Right kidney (tissue), 1 donor: ENCODE data around the gene PHACTR3.

Source experiments
- DNase-seq: peaks from one replicate; pipeline ENCODE4 v3.0.0-alpha.2; 2016

PHACTR3 gene

DNA sequence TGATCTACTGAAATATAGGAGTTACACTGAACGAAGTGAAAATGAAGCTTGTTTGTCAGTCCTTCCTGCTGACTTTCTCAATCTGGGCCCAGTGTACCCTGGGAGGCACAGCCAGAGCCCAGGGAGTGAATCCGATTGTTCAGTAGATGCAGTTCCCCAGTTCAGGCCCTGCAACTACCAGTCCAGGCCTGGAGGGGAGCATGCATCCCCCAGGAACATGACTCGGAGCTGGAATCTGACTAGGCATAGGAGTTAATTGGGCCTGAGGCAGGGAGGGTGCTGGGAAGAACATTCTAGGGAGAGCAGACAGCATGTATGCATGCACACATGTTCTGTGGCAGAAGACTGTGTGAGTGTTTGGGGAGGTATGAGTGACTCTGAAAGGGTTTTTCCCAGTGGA is 42.1 kb downstream of the PHACTR3 start:
- no peak for DNase-seq

DNA sequence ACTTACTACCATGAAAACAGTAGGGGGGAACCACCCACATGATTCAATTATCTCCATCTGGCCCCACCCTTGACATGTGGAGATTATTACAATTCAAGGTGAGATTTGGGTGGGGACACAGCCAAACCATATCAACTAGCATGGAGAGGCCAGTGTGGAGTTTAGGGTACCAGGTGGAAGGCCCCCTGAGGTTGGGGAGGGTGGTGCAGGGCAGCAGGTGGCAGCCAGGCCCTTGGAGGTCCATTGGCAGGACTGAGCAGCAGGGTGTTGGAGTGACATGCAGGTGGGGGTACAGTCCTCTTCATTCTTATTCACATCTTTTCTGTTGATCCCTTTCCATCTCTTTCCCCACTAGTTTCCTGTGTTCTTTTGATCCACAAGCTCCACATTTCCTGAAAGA is 42.9 kb downstream of the PHACTR3 start:
- no peak for DNase-seq

DNA sequence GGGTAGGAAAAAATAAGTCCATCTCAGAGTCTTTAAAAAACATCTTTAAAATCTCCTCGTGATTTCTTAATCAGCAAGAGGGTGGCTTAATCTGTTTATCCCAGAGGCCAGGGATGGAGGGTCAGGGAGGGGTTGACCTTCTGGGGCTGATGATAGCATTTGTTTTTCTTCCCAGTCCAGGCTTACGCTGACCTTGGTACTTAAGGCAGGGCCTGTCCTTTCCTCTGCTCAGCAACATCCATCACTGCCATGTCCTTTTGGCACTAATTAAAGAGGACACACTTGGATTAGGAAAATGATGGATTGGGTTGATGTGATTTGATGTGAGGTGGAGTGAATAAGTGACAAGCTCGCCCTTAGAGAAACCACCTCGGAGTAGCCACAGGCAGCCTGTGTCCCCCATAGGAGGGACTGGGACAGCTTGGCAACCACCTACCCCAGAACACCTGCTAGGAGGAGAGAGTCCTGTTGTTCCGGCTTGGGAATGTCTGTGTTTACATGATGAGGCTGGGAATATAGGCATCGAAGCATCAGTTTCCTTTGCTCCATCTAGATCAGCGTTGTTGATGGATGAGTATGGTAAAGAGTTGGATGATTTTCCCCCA is 44.2 kb downstream of the PHACTR3 start:
- DNase-seq, result no peak

DNA sequence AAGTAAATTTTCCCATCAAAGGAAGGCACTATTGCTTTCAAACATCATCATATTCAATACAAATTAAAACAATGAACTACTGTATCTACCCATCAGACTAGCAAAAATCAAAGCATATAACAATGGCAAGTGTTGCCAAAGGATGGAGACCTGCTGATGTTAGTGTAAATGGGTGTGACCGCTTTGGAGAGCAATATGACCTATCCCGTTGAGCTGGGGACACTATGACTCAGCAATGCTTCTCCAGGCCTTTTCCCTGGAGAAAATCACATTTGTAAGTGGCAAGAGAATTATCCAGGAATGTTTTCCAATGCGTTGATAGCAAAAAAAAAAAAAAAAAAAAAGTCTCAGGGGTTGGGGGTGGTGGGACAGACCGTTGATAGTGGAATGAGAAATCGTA is 46.1 kb downstream of the PHACTR3 start:
- DNase-seq, result no peak

DNA sequence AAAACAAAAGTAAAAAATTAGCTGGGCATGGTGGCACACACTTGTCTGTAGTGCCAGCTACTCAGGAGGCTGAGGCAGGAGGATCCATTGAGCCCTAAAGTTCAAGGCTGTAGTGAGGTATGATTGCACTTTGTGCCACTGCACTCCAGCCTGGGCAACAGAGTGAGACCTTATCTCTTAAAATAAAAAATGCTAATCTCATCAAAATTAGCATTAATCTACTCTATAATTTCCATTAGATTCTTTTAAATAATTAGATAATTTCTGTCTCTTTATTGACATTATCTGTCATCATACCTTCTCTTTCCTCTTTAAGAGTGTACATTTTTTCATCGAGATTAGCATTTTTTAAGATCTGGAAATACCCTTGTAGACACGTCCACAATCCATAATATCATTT is 48.0 kb downstream of the PHACTR3 start:
- no peak for DNase-seq

DNA sequence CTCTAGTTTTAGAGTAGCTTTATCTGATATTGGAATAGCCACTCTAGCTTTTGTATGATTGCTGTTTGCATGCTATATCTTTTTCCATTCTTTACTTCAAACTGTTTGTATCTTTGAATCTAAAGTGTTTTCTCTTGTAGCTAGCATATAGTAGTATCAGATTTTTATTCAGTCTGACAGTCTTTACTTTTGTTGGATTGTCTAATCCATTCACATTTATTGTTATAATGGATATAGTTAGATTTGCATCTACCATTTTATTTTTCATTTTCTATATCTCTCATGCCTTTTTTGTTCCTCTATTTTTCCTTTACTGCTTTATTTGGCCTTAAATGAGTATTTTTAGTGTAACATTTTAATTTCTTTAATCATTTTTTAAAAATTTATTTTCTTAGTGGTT is 52.1 kb downstream of the PHACTR3 start:
- DNase-seq, result no peak

DNA sequence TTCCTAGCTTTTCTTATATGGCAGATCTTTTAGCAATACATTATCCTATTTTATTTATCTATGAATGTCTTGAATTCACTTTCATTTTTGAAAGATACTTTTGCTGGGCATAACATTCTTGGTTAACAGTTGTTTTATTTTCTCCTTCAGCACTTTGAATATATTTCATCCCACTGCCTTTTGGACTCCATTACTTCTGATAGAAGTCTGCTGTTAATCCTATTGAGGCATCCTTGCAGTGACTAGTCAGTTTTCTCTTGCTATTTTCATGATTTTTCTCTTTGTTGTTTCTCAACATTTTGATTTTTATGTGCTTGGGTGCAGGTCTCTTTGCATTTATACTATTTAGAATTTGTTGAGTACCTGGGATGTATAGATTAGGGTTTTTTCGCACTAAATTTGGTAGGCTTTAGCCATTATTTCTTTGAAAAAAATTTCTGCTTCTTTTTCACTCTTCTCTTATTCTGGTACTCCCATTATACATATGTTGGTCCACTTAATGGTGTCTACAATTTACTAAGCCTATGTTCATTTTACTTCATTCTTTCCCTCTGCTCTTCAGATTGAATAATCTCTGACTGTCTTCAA is 53.2 kb downstream of the PHACTR3 start:
- DNase-seq, result no peak

DNA sequence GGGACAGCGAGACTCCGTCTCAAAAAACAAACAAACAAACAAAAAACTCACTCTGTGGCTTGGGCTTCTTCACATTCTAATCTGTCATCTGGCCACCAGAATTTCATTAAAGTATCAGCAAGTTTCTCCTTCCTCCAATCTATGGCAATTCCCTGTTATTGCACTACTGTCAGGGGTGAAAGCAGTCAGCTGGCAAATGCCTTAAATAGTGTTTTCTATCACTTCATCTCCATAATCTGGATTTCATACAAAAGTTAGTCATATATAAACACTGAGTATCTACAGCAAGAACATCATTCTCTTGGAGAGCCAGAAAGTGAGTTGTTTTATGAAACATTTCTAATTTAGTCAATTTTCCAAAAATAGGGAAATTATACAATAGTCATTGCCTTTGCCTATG is 56.1 kb downstream of the PHACTR3 start:
- no peak for DNase-seq

DNA sequence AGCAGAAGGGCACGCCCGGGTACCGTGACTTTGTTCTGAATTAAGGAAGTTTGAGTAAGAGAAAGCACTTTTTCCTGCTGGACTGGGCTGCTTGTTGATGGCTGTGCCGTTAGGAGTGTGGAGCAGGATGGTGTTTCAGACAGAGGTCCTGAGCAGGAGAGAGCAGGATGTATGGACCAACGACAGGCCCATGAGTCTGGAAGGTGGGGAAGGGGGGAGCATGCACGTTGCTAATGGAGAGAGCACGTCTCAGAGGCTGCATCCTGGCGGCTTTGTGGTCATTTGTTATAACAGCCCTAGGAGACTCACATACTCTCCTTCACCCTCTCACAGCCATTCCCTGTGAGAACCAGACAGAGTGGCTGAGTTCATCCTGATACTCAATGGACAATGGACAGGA is 56.8 kb downstream of the PHACTR3 start:
- DNase-seq, result no peak

DNA sequence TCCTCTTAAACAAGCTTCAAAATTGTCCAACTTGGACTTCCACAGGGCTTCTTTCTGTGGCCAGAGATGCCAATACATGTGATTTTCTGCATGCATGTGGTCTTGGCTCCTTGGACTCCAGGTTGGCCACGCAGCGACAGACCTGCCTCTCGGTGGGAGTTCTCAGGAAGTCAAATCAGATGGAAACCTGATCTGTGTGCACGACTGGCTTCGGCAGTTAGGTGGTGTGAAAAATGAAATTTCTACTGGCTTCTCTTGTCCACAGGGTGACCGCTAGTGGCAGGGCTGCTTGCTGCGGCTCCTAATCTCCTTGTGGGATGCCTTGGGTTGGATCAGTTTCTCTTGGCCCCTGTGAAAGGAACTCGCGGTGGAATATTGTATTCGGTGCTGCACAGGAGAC is 57.3 kb downstream of the PHACTR3 start:
- no peak for DNase-seq

DNA sequence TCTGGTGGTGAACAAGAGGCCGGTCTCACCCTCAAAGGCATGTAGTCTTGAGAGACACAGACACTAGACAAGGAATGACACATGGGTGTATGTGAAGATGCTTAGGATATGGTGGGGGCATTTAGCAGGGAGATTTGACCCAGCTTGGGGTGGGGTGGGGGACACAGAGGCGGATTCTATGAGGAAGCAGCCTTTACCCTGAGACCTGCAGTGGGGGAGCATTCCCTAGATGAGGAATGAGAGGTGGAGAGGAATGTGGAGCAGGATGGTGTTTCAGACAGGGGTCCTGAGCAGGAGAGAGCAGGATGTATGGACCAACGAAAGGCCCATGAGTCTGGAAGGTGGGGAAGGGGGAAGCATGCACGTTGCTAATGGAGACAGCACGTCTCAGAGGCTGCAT is 57.8 kb downstream of the PHACTR3 start:
- no peak for DNase-seq

DNA sequence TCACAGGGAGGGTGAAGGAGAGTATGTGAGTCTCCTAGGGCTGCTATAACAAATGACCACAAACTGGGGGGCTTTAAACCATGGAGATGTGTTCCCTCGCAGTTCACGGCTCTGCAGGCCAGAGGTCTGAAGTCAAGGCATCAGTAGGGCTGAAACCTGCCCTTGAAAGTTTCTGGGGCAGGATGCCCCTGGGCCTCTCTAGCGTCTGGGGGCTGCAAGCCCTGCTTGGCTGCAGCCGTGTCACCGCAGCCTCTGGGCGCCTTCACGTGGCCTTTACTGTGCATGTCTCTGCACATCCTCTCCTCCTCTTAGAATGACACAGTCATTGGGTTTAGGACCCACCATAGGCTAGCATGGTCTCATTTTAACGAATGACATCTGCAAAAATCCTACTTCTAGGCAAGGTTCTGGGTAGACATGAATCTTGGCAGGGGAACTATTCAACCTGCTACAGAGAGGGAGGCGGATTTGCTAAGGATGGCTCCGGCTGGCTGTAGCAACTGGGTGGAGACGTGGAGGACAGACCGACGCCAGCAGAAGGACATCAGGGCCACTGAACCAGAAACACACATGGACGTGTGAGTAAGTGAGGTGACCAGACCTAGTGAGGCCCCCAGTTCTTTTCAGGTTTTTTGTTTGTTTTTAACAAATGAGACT is 58.6 kb downstream of the PHACTR3 start:
- DNase-seq, result no peak

DNA sequence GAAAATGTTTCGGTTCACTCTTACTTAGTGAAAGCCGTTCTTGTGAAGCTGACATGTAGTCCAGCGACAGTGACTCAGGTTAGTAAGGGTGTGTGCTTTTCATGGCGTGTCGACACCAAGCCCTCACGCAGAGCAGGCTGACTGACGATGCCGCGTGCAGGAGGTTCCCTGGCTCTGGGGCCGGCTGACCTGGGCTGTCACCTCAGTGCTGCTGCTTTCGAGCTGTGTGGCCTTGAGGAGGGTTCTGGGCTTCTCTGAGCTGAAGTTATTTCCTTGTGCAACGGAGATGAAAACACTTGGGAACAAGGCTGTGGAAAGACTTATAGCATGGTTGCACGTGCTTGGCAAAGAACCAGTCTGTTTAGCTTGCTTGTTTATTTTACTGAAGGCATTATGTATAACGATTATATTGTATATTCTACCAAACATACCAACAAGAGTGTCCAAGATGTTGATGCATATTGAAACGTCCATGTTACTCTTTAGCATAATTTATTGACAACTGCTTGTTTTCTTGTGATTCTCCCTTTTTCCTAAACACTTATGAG is 59.2 kb downstream of the PHACTR3 start:
- no peak for DNase-seq

DNA sequence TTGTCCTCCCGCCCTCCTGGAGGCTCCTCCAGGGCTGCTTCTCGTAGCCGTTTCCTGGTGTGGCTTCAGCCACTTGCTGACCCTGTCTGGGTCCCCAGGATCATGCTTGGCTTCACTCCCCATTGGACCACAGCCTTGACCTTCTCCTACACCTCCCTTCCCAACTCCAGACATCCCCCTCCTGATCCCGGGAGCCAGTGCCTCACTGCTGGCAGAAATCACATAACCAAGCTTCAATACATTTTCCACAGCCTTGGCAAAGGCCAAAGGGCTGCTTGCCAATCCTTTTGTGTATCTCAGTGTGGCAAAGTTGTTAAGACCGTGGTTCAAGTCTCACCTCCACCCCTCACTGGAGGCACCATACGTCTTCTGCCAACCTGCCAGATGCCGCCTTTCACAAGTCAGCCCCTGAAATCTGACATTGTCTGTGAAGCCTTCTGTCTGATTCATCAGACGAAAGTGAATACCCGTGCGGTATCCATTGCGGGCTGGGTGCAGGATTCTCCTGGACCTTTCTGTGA is 60.1 kb downstream of the PHACTR3 start:
- DNase-seq, result no peak

DNA sequence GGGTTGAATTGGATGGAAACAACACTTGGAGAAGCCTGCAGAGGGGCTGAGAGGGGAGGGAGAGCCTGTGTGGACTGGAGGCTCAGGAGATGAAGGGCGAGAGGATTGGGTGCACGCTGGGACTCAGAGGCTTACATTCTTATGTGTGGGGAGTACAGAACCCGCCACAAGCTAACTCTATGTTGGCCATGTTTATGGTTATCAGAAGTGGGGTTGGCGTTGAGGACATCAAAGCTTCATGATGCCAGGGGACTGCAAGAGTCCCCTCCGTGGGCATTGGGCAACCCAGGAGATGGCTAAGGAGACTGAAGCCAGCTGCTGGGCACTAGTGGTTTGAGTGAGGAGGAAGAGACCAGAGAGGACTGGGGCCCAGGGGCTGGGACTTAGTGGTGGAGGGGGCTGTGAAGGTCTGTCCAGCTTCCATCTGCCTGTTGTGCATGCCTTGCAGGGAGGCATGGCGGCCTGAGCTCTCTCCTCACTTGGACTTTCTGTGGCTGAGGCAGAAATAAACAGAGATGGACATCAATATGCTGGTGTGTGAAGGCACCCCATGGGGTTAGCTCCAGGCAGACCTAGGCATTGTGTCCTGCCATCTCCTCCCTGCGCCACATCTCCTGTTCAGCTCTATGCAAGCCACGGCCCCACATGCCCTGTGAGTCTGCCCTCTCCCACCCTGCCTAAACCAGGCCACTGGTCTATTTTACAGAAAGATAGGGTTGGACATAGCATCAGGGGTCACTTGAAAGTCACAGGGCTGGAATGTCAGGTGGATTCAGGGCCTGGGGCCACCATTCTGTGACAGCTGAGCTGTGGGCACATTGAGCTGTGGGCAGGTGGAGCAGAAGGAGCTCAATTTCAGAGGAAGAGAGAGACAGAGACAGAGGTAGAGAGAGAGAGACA is 61.6 kb downstream of the PHACTR3 start:
- no peak for DNase-seq

DNA sequence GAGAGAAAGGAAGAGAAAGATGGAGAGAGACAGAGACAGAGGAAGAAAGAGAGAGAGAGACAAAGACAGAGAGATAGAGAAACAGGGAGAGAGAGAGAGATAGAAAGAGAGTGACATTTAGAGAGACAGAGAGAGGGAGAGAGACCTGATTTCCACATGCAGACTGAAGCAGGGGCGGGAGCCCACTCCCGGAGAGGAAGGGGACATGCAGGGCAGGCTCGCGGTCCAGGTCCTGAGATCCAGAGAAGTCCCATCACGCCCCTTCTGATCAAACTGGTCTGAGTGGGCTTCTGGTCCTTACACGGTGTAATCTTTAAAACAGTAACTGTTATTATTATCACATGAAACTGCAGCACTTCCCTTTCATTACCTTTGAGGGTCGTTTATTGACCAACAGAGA is 62.2 kb downstream of the PHACTR3 start:
- DNase-seq, result no peak

DNA sequence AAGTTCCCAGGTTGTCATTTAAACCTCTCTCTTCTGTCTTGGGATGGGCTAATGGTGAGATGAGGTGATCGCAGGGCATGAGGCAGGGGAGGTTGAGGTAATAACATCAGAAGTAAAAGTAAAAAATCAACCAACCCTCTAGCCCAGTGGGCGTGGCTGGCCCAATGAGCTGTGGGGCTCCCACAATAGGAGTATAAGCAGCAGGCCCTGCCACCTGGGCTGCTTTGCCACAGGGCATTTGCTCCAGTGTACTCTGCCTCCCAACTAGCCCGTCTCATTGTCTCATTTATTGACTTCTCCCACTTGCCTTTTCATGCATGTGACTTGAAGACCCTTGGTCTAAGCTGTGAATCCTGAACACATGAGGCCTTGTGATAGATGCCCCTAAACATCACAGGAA is 62.8 kb downstream of the PHACTR3 start:
- DNase-seq, result no peak

DNA sequence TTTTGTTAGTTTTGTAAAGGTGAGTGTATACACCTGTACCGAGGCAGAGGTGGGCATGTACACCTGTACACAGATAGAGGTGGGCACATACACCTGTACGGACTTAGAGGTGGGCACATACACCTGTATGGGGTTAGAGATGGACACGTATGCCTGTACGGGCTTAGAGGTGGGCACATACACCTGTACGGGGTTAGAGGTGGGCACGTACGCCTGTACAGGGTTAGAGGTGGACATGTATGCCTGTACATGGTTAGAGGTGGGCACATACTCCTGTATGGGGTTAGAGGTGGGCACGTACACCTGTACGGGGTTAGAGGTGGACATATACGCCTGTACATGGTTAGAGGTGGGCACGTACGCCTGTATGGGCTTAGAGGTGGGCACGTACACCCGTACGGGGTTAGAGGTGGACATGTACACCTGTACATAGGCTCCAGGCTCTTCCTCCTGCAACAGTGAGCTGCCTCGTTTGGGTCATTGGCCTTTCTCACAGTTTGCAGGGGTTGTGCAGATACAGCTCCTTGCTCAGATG is 63.7 kb downstream of the PHACTR3 start:
- DNase-seq, result no peak

DNA sequence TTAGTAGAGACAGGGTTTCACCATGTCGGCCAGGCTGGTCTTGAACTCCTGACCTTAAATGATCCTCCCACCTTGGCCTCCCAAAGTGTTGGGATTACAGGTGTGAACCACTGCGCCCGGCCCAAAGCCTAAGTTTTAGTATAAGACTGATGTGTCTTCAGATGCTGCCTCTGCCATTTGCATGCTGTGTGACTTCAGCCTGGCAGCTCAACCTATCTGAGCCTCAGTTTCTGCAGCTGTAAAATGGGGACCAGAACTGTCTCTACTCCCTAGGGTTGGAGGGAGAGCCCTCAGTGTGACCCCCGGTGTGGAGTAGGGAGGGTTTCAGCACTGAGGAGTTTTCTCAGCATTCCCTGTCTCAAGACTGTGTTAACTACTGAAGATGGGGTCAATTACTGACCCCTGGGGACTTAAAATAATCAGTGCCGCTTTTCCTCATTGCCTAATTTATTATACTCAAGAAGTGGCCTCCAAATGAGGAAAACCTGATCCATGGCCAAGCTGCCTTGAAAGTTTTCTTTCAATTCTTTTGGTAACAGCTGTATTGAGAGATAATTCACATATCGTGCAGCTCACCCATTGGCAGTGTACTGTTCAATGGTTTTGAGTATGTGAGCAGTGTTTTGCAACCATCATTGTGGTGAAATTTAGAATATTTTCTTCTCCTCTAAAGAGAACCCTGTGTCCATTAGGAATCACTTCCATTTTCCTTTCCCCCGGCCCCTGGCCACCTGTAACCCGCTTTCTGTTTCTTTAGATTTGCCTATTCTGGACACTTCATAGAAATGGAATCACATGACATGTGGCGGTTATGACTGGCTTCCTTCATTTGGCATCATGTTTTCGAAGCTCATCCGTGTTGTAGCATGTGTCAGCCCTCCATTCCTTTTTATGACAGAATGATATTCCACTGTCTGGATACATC is 64.8 kb downstream of the PHACTR3 start:
- DNase-seq, result no peak

DNA sequence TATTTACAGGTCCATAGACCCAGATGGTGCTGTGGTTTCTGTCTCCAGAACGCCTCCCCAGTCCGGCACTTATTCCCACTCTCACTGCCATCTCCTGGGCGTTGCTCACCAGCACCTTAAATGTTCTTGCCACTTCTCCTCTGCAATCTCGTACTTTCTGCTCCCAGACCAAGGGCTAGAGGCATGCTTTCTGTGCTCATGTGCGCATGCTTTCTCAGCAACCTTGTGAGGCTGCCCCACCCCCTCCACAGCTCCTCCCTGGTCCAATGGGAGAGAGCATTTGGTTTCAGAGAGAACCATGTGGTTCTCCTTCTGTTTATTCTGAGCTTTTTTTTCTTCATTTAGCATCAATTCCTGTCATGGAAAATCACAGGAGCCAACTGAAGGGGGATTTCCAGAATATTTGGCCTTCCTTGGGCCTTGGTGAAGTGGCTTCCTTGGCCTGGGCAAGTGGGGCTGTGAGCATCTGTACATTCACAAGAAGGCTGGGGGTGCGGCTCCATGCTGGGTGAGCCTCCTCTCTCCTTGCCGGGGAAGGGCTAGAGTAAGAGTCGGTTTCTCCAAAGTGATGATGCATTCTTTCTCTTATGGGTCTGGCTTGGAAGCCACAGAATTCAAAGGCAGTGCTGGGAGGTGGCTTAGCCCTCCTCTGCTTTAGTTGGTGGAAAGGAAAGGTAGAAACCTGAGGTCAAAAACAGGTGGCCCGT is 66.6 kb downstream of the PHACTR3 start:
- no peak for DNase-seq
